ENCODE measurements around the gene TSSK6.
"Not testable (repeated sequence)": the region's sequence is repeated elsewhere in the genome, so short reads cannot be mapped to it uniquely, and the experiment has no call there.

The TSSK6 gene

GRCh38 chr19:19487950-19488874 lies 27.1 kb downstream of the TSSK6 start:
- DNase-seq (ENCODE audit: low read depth in 2 of 2) = no peak

GRCh38 chr19:19487077-19487949 lies 28.0 kb downstream of the TSSK6 start:
- no peak for DNase-seq (ENCODE audit: low read depth in 2 of 2)

- DNase-seq (ENCODE audit: low read depth in 2 of 2) = no peak
Observed at GRCh38 chr19:19486343-19487076, 28.8 kb downstream of the TSSK6 start.

- no peak for DNase-seq (ENCODE audit: low read depth in 2 of 2)
Observed at GRCh38 chr19:19485998-19486290, 29.4 kb downstream of the TSSK6 start.

- DNase-seq (ENCODE audit: low read depth in 2 of 2) = no peak
Observed at GRCh38 chr19:19485161-19485997, 30.0 kb downstream of the TSSK6 start.

- no peak for DNase-seq (ENCODE audit: low read depth in 2 of 2)
Observed at GRCh38 chr19:19482809-19483596, 32.3 kb downstream of the TSSK6 start.

GRCh38 chr19:19480688-19481087 lies 34.7 kb downstream of the TSSK6 start:
- no peak for DNase-seq (ENCODE audit: low read depth in 2 of 2)

GRCh38 chr19:19477705-19478383 lies 37.5 kb downstream of the TSSK6 start:
- no peak for DNase-seq (ENCODE audit: low read depth in 2 of 2)

GRCh38 chr19:19475849-19476828 lies 39.2 kb downstream of the TSSK6 start:
- DNase-seq (ENCODE audit: low read depth in 2 of 2) = no peak

GRCh38 chr19:19475015-19475765 lies 40.2 kb downstream of the TSSK6 start:
- DNase-seq (ENCODE audit: low read depth in 2 of 2) = no peak

GRCh38 chr19:19472106-19472505 lies 43.2 kb downstream of the TSSK6 start:
- not testable (repeated sequence) for DNase-seq (ENCODE audit: low read depth in 2 of 2)

- no peak for DNase-seq (ENCODE audit: low read depth in 2 of 2)
Observed at GRCh38 chr19:19471682-19472081, 43.7 kb downstream of the TSSK6 start.

GRCh38 chr19:19470579-19470978 lies 44.8 kb downstream of the TSSK6 start:
- no peak for DNase-seq (ENCODE audit: low read depth in 2 of 2)

GRCh38 chr19:19468424-19469050 lies 46.8 kb downstream of the TSSK6 start:
- no peak for DNase-seq (ENCODE audit: low read depth in 2 of 2)

GRCh38 chr19:19466201-19466600 lies 49.1 kb downstream of the TSSK6 start:
- no peak for DNase-seq (ENCODE audit: low read depth in 2 of 2)

GRCh38 chr19:19465436-19466070 lies 49.8 kb downstream of the TSSK6 start:
- DNase-seq (ENCODE audit: low read depth in 2 of 2) = no peak

Data from fibroblast of skin of left biceps (primary cell).